Kidney (tissue), 14 donors: Measurements from ENCODE around the gene SAMD4A. TPM values are rescaled to one million over a fixed set of nuclear protein-coding genes. Genes with fewer than 3 reads are reported as not detected.

ENCODE experiments used
- DNase-seq, 5 donors: peaks; one replicate each; pipeline ENCODE4 v3.0.0-alpha.2; 2013 to 2020
- FAIRE-seq: peaks from 2 replicates; lab custom pipeline; 2012; peaks lifted over from hg19 to GRCh38; lab: Jason Lieb, UNC
- H3K27ac ChIP-seq, 2 donors: one replicate each; pipeline ENCODE4 v1.7.0; 2013; ENCODE audit warnings: low read depth in 2 of 2, low read length in 2 of 2, inconsistent platforms in 1 of 2
- H3K27me3 ChIP-seq: one replicate; pipeline ENCODE4 v1.7.1; 2013; ENCODE audit warnings: low read length, inconsistent platforms; ENCODE audit not compliant: control insufficient read depth, insufficient read depth
- H3K36me3 ChIP-seq, 3 donors: one replicate each; pipeline versions ENCODE4 v1.7.0 to v1.7.1; 2013; ENCODE audit warnings: low read length in 3 of 3, control low read depth in 1 of 3, inconsistent platforms in 1 of 3; ENCODE audit not compliant: insufficient read depth in 3 of 3, control insufficient read depth in 2 of 3
- H3K4me1 ChIP-seq, 3 donors: one replicate each; pipeline versions ENCODE4 v1.7.0 to v1.7.1; 2013; ENCODE audit warnings: low read length in 3 of 3, inconsistent platforms in 1 of 3, low read depth in 1 of 3; ENCODE audit not compliant: control insufficient read depth in 2 of 3, insufficient read depth in 2 of 3
- H3K4me3 ChIP-seq, 3 donors: one replicate each; pipeline versions ENCODE4 v1.7.0 to v1.8.1; 2013; ENCODE audit warnings: low read length in 3 of 3, control low read depth in 1 of 3, inconsistent platforms in 1 of 3
- H3K9ac ChIP-seq, 3 donors: one replicate each; pipeline versions ENCODE4 v1.7.0 to v1.7.1; 2013; ENCODE audit warnings: low read length in 3 of 3, control low read depth in 1 of 3, inconsistent platforms in 1 of 3
- H3K9me3 ChIP-seq, 3 donors: one replicate each; pipeline versions ENCODE4 v1.7.0 to v1.7.1; 2013; ENCODE audit warnings: low read length in 3 of 3, control low read depth in 1 of 3, inconsistent platforms in 1 of 3; ENCODE audit not compliant: control insufficient read depth in 2 of 3, insufficient read depth in 1 of 3
- CTCF ChIP-seq: IDR thresholded peaks from 3 replicates; pipeline ENCODE4 v1.5.1; 2012; ENCODE audit warnings: mild to moderate bottlenecking, moderate library complexity, borderline replicate concordance; ENCODE audit not compliant: insufficient read depth; ENCODE audit errors: extremely low read depth
- intact Hi-C: fragments of 100-400 bp; cut with DNase I; formaldehyde crosslinking; loops from one replicate; pipeline ENCODE4 v1.11.1; 2022
- polyA plus RNA-seq: library from polyadenylated mRNA; stranded (reverse); fragments of 350-450 nt; fragmentation: Illumina TruSeq; extraction: RNeasy Lipid Tissue Mini Kit (QIAGEN cat#74804); gene quantifications from one replicate; pipeline ENCODE4 v1.2.3, GENCODE V29; 2014; ENCODE audit warnings: low read depth, low replicate concordance; ENCODE audit not compliant: insufficient read depth
- total RNA-seq: library from RNA; stranded (reverse); fragmentation: NEBNext Ultra II Directional; extraction: Animal tissue kit (Norgen Biotek cat#: 25700); gene quantifications from one replicate; pipeline ENCODE4 v1.2.1, GENCODE V29; 2021
- donor health status: control.
- donor health status: control.
- donor health status: control.
- donor health status: control.
- donor health status: control.
- donor health status: DM: yes; HTN: yes; CAD: no.
- donor health status: Normal renal cell carcinoma (clear cell type).

SAMD4A gene
- total and polyA plus RNA-seq, 2 donors from 2014 or later, result 7.4 to 46.5 TPM

GRCh38 chr14:54807881-54808280, 241.0 kb downstream of the SAMD4A start:
- H3K9ac ChIP-seq, result no peak overlapping the region
- no peak overlapping the region for H3K4me3 ChIP-seq
- intact Hi-C loops, result no loop called here
- H3K27ac ChIP-seq, result no peak overlapping the region
- no peak for TF ChIP-seq CTCF
- H3K4me1 ChIP-seq, result no peaks in the 10 kb centered on the region
- FAIRE-seq, result no peak
- H3K36me3 ChIP-seq, result no peaks in the 10 kb centered on the region
- DNase-seq, result no peak
- no peaks in the 10 kb centered on the region for H3K27me3 ChIP-seq
- no peaks in the 10 kb centered on the region for H3K9me3 ChIP-seq

GRCh38 chr14:54808326-54809161, 241.6 kb downstream of the SAMD4A start:
- no peak overlapping the region for H3K4me3 ChIP-seq
- no peaks in the 10 kb centered on the region for H3K9me3 ChIP-seq
- FAIRE-seq (no peak), DNase-seq (no peak)
- H3K4me1 ChIP-seq, result no peaks in the 10 kb centered on the region
- TF ChIP-seq CTCF, result no peak
- intact Hi-C loops, result no loop called here
- H3K9ac ChIP-seq, result no peak overlapping the region
- no peaks in the 10 kb centered on the region for H3K36me3 ChIP-seq
- no peaks in the 10 kb centered on the region for H3K27me3 ChIP-seq
- H3K27ac ChIP-seq, result no peak overlapping the region

- Histone ChIP-seq H3K27ac (no peak overlapping the region), H3K9me3 (no peaks in the 10 kb centered on the region), H3K36me3 (no peaks in the 10 kb centered on the region), H3K9ac (no peak overlapping the region), H3K4me3 (no peak overlapping the region), H3K4me1 (no peaks in the 10 kb centered on the region), H3K27me3 (no peaks in the 10 kb centered on the region)
- FAIRE-seq (no peak), DNase-seq (no peak)
- TF ChIP-seq CTCF, result no peak
- intact Hi-C loops, result no loop called here
Observed at GRCh38 chr14:54809767-54810166, 242.8 kb downstream of the SAMD4A start.
